H1 (cell line): Measurements from ENCODE around the gene PLA1A. TPM values are rescaled to one million over a fixed set of nuclear protein-coding genes. Genes with fewer than 3 reads are reported as not detected.

ENCODE experiments used
- CTCF ChIA-PET: fragments of 300-600 bp; sonication (Branson Sonifier 250); formaldehyde crosslinking; loops from one replicate; lab custom pipeline; 2021; ENCODE audit not compliant: partially characterized antibody; lab: Charles Lee
- POLR2A ChIA-PET: fragments of 300-600 bp; sonication (Branson Sonifier 250); formaldehyde crosslinking; loops from one replicate; lab custom pipeline; 2021; ENCODE audit warnings: inconsistent platforms; ENCODE audit not compliant: partially characterized antibody; lab: Charles Lee
- DNase-seq, 2 experiments: peaks; one replicate each; pipeline versions ENCODE4 v3.0.0 to v3.0.0-alpha.2; 2010 to 2022; ENCODE audit warnings: low spot score in 2 of 2, low read depth in 1 of 2, mixed read lengths in 1 of 2
- FAIRE-seq: peaks from 2 replicates; lab custom pipeline; 2011; peaks lifted over from hg19 to GRCh38; lab: Jason Lieb, UNC
- H2AFZ ChIP-seq: 2 replicates; pipeline ENCODE4 v1.8.1; 2012; ENCODE audit warnings: low read length, inconsistent platforms
- H2AK5ac ChIP-seq: 2 replicates; pipeline ENCODE4 v1.6.1; 2013; ENCODE audit warnings: low read depth, low read length
- H2BK120ac ChIP-seq: replicated peaks from 2 replicates; pipeline ENCODE3; 2013; ENCODE audit warnings: low read depth, low read length, inconsistent platforms
- H2BK12ac ChIP-seq: 2 replicates; pipeline ENCODE4 v1.6.1; 2013; ENCODE audit warnings: low read depth, low read length
- H2BK15ac ChIP-seq: 2 replicates; pipeline ENCODE4 v1.6.1; 2013; ENCODE audit warnings: low read length
- H2BK20ac ChIP-seq: 2 replicates; pipeline ENCODE4 v1.6.1; 2013; ENCODE audit warnings: low read length
- H2BK5ac ChIP-seq: 2 replicates; pipeline ENCODE4 v1.6.1; 2013; ENCODE audit warnings: low read depth, low read length
- H3K14ac ChIP-seq: 2 replicates; pipeline ENCODE4 v1.6.1; 2013; ENCODE audit warnings: inconsistent platforms; ENCODE audit not compliant: insufficient read length
- H3K18ac ChIP-seq: 2 replicates; pipeline ENCODE4 v1.6.1; 2013; ENCODE audit warnings: low read length; ENCODE audit errors: extremely low read depth
- H3K23ac ChIP-seq: 2 replicates; pipeline ENCODE4 v1.6.1; 2013; ENCODE audit warnings: inconsistent platforms; ENCODE audit not compliant: insufficient read length
- H3K23me2 ChIP-seq: 2 replicates; pipeline ENCODE4 v1.6.1; 2013; ENCODE audit warnings: low read depth, low read length
- H3K27ac ChIP-seq: 2 replicates; pipeline ENCODE4 v1.6.1; 2011; ENCODE audit warnings: low read depth, low read length, inconsistent platforms
- H3K27me3 ChIP-seq, 4 experiments: replicated peaks in 1 of 4; 1 replicate in 1 of 4; 2 replicates in 3 of 4; pipeline versions ENCODE4 v1.6.1 to v1.8.1; 2011 to 2013; ENCODE audit warnings: low read length in 3 of 4, mild to moderate bottlenecking in 3 of 4, inconsistent platforms in 2 of 4, mixed read lengths in 2 of 4, moderate library complexity in 1 of 4; ENCODE audit not compliant: control insufficient read depth in 3 of 4, insufficient read depth in 3 of 4; ENCODE audit errors: extremely low read depth in 1 of 4
- H3K36me3 ChIP-seq, 4 experiments: 2 replicates each; pipeline versions ENCODE4 v1.6.1 to v1.8.1; 2011 to 2013; ENCODE audit warnings: mild to moderate bottlenecking in 4 of 4, low read length in 3 of 4, moderate library complexity in 2 of 4, control low read depth in 1 of 4, inconsistent platforms in 1 of 4; ENCODE audit not compliant: insufficient read depth in 4 of 4, control insufficient read depth in 2 of 4
- H3K4ac ChIP-seq: replicated peaks from 2 replicates; pipeline ENCODE3; 2013; ENCODE audit warnings: low read length, low read depth, mixed read lengths, inconsistent platforms; ENCODE audit not compliant: insufficient read length
- H3K4me1 ChIP-seq, 4 experiments: replicated peaks in 1 of 4; 1 replicate in 1 of 4; 2 replicates in 3 of 4; pipeline versions ENCODE4 v1.6.1 to v1.8.1; 2011 to 2013; ENCODE audit warnings: low read length in 3 of 4, inconsistent platforms in 2 of 4, mixed read lengths in 1 of 4; ENCODE audit not compliant: insufficient read depth in 4 of 4, control insufficient read depth in 3 of 4
- H3K4me2 ChIP-seq, 2 experiments: 2 replicates each; pipeline versions ENCODE4 v1.6.1 to v1.8.1; 2011 to 2013; ENCODE audit warnings: low read depth in 2 of 2, low read length in 2 of 2, control low read depth in 1 of 2, inconsistent platforms in 1 of 2, mild to moderate bottlenecking in 1 of 2; ENCODE audit not compliant: insufficient read depth in 1 of 2
- H3K4me3 ChIP-seq, 4 experiments: fragments of 200-600, 300-600 bp in 1 of 4; sonication (generic), shearing (Covaris generic), sonication (Bioruptor Twin) in 1 of 4; 2 replicates each; pipeline versions ENCODE4 v1.5.1 to v1.8.1; 2011 to 2016; ENCODE audit warnings: low read length in 4 of 4, low read depth in 3 of 4, control low read depth in 2 of 4, inconsistent platforms in 2 of 4, mild to moderate bottlenecking in 2 of 4, mixed read lengths in 1 of 4, moderate library complexity in 1 of 4; ENCODE audit not compliant: insufficient read depth in 2 of 4; ENCODE audit errors: extremely low read depth in 1 of 4
- H3K56ac ChIP-seq: replicated peaks from 2 replicates; pipeline ENCODE3; 2013; ENCODE audit warnings: low read depth, mild to moderate bottlenecking, mixed read lengths, low read length, inconsistent platforms; ENCODE audit not compliant: insufficient read length
- H3K79me1 ChIP-seq: 2 replicates; pipeline ENCODE4 v1.6.1; 2013; ENCODE audit warnings: low read depth, low read length, control low read depth
- H3K79me2 ChIP-seq, 2 experiments: 2 replicates each; pipeline versions ENCODE4 v1.6.1 to v1.8.1; 2012 to 2013; ENCODE audit warnings: low read length in 2 of 2, mild to moderate bottlenecking in 2 of 2, inconsistent platforms in 1 of 2; ENCODE audit not compliant: insufficient read depth in 2 of 2, control insufficient read depth in 1 of 2
- H3K9ac ChIP-seq, 4 experiments: replicated peaks in 1 of 4; 1 replicate in 1 of 4; 2 replicates in 3 of 4; pipeline versions ENCODE4 v1.6.1 to v1.8.1; 2011 to 2013; ENCODE audit warnings: low read depth in 3 of 4, low read length in 3 of 4, control low read depth in 2 of 4, mild to moderate bottlenecking in 2 of 4, moderate library complexity in 2 of 4, inconsistent platforms in 1 of 4; ENCODE audit errors: extremely low read depth in 1 of 4
- H3K9me3 ChIP-seq, 2 experiments: 2 replicates each; pipeline versions ENCODE4 v1.6.1 to v1.8.1; 2012 to 2013; ENCODE audit warnings: mild to moderate bottlenecking in 2 of 2, moderate library complexity in 2 of 2, control low read depth in 1 of 2, inconsistent platforms in 1 of 2, low read depth in 1 of 2, low read length in 1 of 2, mixed read lengths in 1 of 2; ENCODE audit not compliant: insufficient read depth in 2 of 2
- H4K20me1 ChIP-seq, 2 experiments: replicated peaks in 1 of 2; 2 replicates each; pipeline versions ENCODE3 to v1.8.1; 2011 to 2013; ENCODE audit warnings: inconsistent platforms in 2 of 2, low read length in 2 of 2, mild to moderate bottlenecking in 1 of 2; ENCODE audit not compliant: insufficient read depth in 2 of 2, control insufficient read depth in 1 of 2
- H4K5ac ChIP-seq: 2 replicates; pipeline ENCODE4 v1.6.1; 2013; ENCODE audit warnings: low read length, low read depth, mixed read lengths, inconsistent platforms; ENCODE audit not compliant: insufficient read length
- H4K8ac ChIP-seq: 2 replicates; pipeline ENCODE4 v1.8.0; 2013; ENCODE audit warnings: mild to moderate bottlenecking, moderate library complexity, low read length, inconsistent platforms; ENCODE audit not compliant: insufficient read depth; ENCODE audit errors: extremely low read depth
- H4K91ac ChIP-seq: replicated peaks from 2 replicates; pipeline ENCODE3; 2013; ENCODE audit warnings: low read length, mixed read lengths, inconsistent platforms; ENCODE audit not compliant: insufficient read length
- BACH1 ChIP-seq: IDR thresholded peaks from 2 replicates; pipeline ENCODE4 v1.6.1; 2012; ENCODE audit warnings: low read length, improper control_type of control experiment
- CHD2 ChIP-seq: IDR thresholded peaks from 2 replicates; pipeline ENCODE4 v1.6.1; 2012; ENCODE audit warnings: low read length, improper control_type of control experiment
- CREB1 ChIP-seq: IDR thresholded peaks from 2 replicates; pipeline ENCODE4 v1.6.1; 2012; ENCODE audit warnings: inconsistent platforms
- GTF2F1 ChIP-seq: IDR thresholded peaks from 2 replicates; pipeline ENCODE4 v1.6.1; 2012; ENCODE audit warnings: low read depth, low read length, improper control_type of control experiment, borderline replicate concordance
- HDAC6 ChIP-seq: IDR thresholded peaks from one replicate; pipeline ENCODE4 v1.7.1; 2012; ENCODE audit warnings: low read depth, mild to moderate bottlenecking, inconsistent platforms, low read length, moderate library complexity
- MAFK ChIP-seq: IDR thresholded peaks from 2 replicates; pipeline ENCODE4 v1.6.1; 2012; ENCODE audit warnings: low read depth, mild to moderate bottlenecking, improper control_type of control experiment, low read length
- RAD21 ChIP-seq, 2 experiments: IDR thresholded peaks in 1 of 2; conservative IDR thresholded peaks in 1 of 2; 2 replicates each; pipeline ENCODE4 v1.6.1; 2011; ENCODE audit warnings: low read depth in 2 of 2, low read length in 2 of 2, improper control_type of control experiment in 1 of 2, inconsistent platforms in 1 of 2, mild to moderate bottlenecking in 1 of 2, moderate library complexity in 1 of 2
- TBP ChIP-seq: IDR thresholded peaks from 2 replicates; pipeline ENCODE4 v1.6.1; 2011; ENCODE audit warnings: low read depth, low read length, improper control_type of control experiment
- TCF12 ChIP-seq: IDR thresholded peaks from 2 replicates; pipeline ENCODE4 v1.6.1; 2011; ENCODE audit warnings: low read depth, mild to moderate bottlenecking, low read length
- TEAD4 ChIP-seq: IDR thresholded peaks from 2 replicates; pipeline ENCODE4 v1.6.1; 2012; ENCODE audit warnings: low read depth, low read length, inconsistent platforms, mixed read lengths
- WGBS, 2 experiments: shearing (Covaris generic) in 1 of 2; methylation state at CpG; one replicate each; pipeline versions ENCODE4 v1.1.6 to v1.1.7; 2013 to 2015; ENCODE audit warnings: low lambda C conversion rate in 2 of 2, mixed read lengths in 2 of 2, inconsistent platforms in 1 of 2, low coverage in 1 of 2, missing lambda C conversion rate in 1 of 2; ENCODE audit not compliant: insufficient replicate concordance in 2 of 2, insufficient coverage in 1 of 2, insufficient read length in 1 of 2; ENCODE audit errors: extremely low coverage in 1 of 2, missing lambda C conversion rate in 1 of 2; 5-methylcytosine and 5-hydroxymethylcytosine counted together
- polyA plus RNA-seq, 7 experiments: library from polyadenylated mRNA; depleted of rRNA in 3 of 7; stranded (reverse) in 5 of 7; unstranded in 2 of 7; fragments of >200 nt in 5 of 7; fragments of 200-250 nt in 2 of 7; gene quantifications; 1 replicate in 5 of 7; 2 replicates in 1 of 7; 4 replicates in 1 of 7; pipeline versions ENCODE4 v1.2.1 to v1.2.3, GENCODE V29; 2011 to 2013; ENCODE audit warnings: missing spikeins in 2 of 7, mixed read lengths in 2 of 7
- total RNA-seq: library from RNA; stranded (reverse); fragmentation: NEBNext Ultra II Directional; extraction: Animal tissue kit (Norgen Biotek cat#: 25700); gene quantifications from 2 replicates; pipeline ENCODE4 v1.2.1, GENCODE V29; 2021

The PLA1A gene
- total and polyA plus RNA-seq, 2 of the 8 experiments (the other 6 are each of a cell fraction or from before 2014, with no cell fraction given) = not detected

GRCh38 chr3:119676020-119676419 is 78.3 kb downstream of the PLA1A start:
- Histone ChIP-seq H2BK15ac (no peak overlapping the region), H3K27me3 (no peaks in the 10 kb centered on the region), H3K14ac (no peak overlapping the region), H3K4me2 (peak overlapping the region; percentile 83 to 84), H3K4me1 (no peaks in the 10 kb centered on the region), H3K18ac (no peak overlapping the region), H2AK5ac (no peak overlapping the region), H2BK12ac (no peak overlapping the region), H3K9ac (peak overlapping the region in 1 of 4 experiments; percentile 80; a peak in 1 of 7 replicates), H3K56ac (no peak overlapping the region), H2BK120ac (no peak overlapping the region), H2BK5ac (no peak overlapping the region), H4K20me1 (no peaks in the 10 kb centered on the region), H2BK20ac (no peak overlapping the region), H3K23me2 (peaks cover 6% of the 10 kb centered on the region), H3K23ac (no peak overlapping the region), H3K79me1 (no peaks in the 10 kb centered on the region), H3K36me3 (peaks cover 0 to 30% (median 18%) of the 10 kb centered on the region in 4 experiments; a peak in 6 of 8 replicates), H3K79me2 (peaks cover 0 to 18% of the 10 kb centered on the region in 2 experiments; a peak in 2 of 4 replicates)
- no peak for DNase-seq
- FAIRE-seq = no peak
- POLR2A ChIA-PET = interaction anchor here (1.4 to 1.5 kb wide), 2 partner anchors 11 to 28 kb away, joined by 3 to 4 read pairs; no protein-coding TSS in a partner anchor
- TF ChIP-seq RAD21 (IDR thresholded peaks at IDR 0.05 in 1 of 2, conservative IDR thresholded peaks at IDR 0.05 in 1 of 2; ENCODE audit: low read depth in 2 of 2, low read length in 2 of 2) (no peak), MAFK (no peak), BACH1 (no peak), TBP (no peak), CREB1 (no peak), TEAD4 (no peak), HDAC6 (no peak), GTF2F1 (no peak), CHD2 (no peak), TCF12 (no peak)
- TF ChIP-seq, all 59 proteins: peak for 0
- H3K9me3 ChIP-seq = no peaks in the 10 kb centered on the region; a peak in 1 of 4 replicates
- 90% methylated on average over 1 of the region's 1 CpG; no CpG with 5 or more reads in 1 of the 2 experiments for WGBS, 2 experiments
- CTCF ChIA-PET = interaction anchor here (1.0 to 2.8 kb wide), 3 partner anchors 14 to 185 kb away, joined by 3 to 6 read pairs (median 4); no protein-coding TSS in a partner anchor
- no peak overlapping the region for H4K8ac ChIP-seq
- no peak overlapping the region for H4K5ac ChIP-seq
- no peak overlapping the region for H4K91ac ChIP-seq
- no peak overlapping the region for H3K4ac ChIP-seq
- H2AFZ ChIP-seq = no peak overlapping the region
- peak overlapping the region in 3 of 4 experiments; percentile 78 to 99 (median 85); a peak in 4 of 8 replicates for H3K4me3 ChIP-seq
- no peak overlapping the region for H3K27ac ChIP-seq
